ES-I3 (cell line): Measurements from ENCODE around the gene NRP2.

Experiments
- H3K36me3 ChIP-seq: 2 replicates; pipeline ENCODE4 v1.6.1; 2013; ENCODE audit warnings: mild to moderate bottlenecking, low read length, control low read depth, moderate library complexity; ENCODE audit not compliant: insufficient read depth
- H3K4me1 ChIP-seq: 2 replicates; pipeline ENCODE4 v1.6.1; 2013; ENCODE audit warnings: mild to moderate bottlenecking, control low read depth, low read length; ENCODE audit not compliant: insufficient read depth
- H3K9ac ChIP-seq: 2 replicates; pipeline ENCODE4 v1.6.1; 2013; ENCODE audit warnings: low read depth, mild to moderate bottlenecking, low read length, moderate library complexity
- H3K9me3 ChIP-seq: 2 replicates; pipeline ENCODE4 v1.6.1; 2013; ENCODE audit warnings: mild to moderate bottlenecking, low read length, moderate library complexity; ENCODE audit not compliant: control insufficient read depth, insufficient read depth

The NRP2 gene

GRCh38 chr2:205789906-205790305, 107.6 kb downstream of the NRP2 start:
- Histone ChIP-seq H3K9ac (no peak overlapping the region), H3K9me3 (no peaks in the 10 kb centered on the region), H3K4me1 (no peaks in the 10 kb centered on the region), H3K36me3 (no peaks in the 10 kb centered on the region)

DNA sequence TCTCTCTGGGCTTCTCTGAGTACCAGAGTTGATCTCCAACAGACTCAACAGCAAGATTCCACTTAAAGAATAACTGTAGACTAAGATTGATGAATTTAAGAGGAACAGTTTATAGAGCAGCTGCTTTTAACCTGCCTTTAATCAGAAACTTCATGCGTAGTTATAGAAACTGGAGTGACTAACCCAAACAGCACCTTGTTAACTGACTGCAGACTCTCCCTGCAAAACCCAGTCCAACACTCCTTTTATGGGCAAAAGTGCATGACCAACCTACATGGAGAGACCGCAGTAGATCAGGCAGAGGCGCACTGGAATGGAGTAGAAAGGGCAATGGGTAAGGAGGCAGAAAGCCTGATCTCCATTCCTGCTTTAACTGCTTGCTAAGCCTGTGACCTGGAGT, 110.6 kb downstream of the NRP2 start:
- no peaks in the 10 kb centered on the region for H3K9me3 ChIP-seq
- H3K4me1 ChIP-seq, result peaks cover 10% of the 10 kb centered on the region; the same call in 1 of the 2 replicates
- H3K36me3 ChIP-seq, result peaks cover 4% of the 10 kb centered on the region; the same call in 1 of the 2 replicates
- H3K9ac ChIP-seq, result no peak overlapping the region

GRCh38 chr2:205796805-205797313, 114.6 kb downstream of the NRP2 start:
- no peak overlapping the region for H3K9ac ChIP-seq
- H3K36me3 ChIP-seq, result peaks cover 4% of the 10 kb centered on the region; the same call in 1 of the 2 replicates
- peaks cover 10% of the 10 kb centered on the region; the same call in 1 of the 2 replicates for H3K4me1 ChIP-seq
- peaks cover 6% of the 10 kb centered on the region for H3K9me3 ChIP-seq

DNA sequence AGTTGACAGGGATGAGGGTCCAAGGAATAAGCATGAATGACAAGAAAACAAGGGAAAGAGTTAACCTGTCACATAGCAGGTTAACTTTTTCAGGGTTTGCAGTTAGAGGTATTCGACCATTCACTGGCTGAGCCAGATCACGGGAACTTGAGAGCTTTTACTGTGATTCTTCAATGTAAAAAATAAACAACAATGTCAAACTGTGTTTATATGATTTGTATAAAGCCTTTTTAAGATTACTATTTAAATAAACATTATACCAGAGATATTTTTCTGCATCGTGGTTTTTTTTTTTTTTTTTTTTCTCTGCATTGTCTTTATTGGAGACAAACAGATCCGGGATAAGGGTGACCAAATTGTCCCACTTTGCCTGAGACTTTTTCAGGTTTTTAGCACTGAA, 115.6 kb downstream of the NRP2 start:
- peaks cover 4% of the 10 kb centered on the region; the same call in 1 of the 2 replicates for H3K36me3 ChIP-seq
- peaks cover 6% of the 10 kb centered on the region for H3K9me3 ChIP-seq
- peaks cover 10% of the 10 kb centered on the region; the same call in 1 of the 2 replicates for H3K4me1 ChIP-seq
- no peak overlapping the region for H3K9ac ChIP-seq

DNA sequence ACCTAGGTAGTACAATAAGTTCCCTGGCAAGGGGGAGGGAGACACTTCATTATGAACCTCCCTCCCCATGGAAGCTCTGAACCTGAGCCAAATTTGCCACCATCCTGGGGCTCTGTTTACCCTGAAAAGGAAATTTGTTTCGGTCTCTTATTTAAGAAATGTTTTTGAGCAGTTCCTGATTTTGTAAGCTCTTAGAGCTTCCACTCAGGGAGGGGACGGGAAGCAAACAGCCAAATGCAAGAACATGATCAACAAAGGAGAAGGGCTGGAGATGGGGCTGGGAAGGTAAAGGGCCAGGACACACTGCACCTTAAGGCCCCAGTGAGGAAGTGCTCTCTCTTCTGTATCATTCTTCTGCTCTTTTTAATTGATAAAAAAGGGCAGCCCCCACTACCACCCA, 117.9 kb downstream of the NRP2 start:
- H3K4me1 ChIP-seq, result peaks cover 10% of the 10 kb centered on the region; the same call in 1 of the 2 replicates
- H3K9me3 ChIP-seq, result peaks cover 6% of the 10 kb centered on the region

GRCh38 chr2:205800773-205801172, 118.5 kb downstream of the NRP2 start:
- Histone ChIP-seq H3K9ac (no peak overlapping the region), H3K36me3 (peaks cover 4% of the 10 kb centered on the region; the same call in 1 of the 2 replicates), H3K4me1 (peaks cover 10% of the 10 kb centered on the region; the same call in 1 of the 2 replicates), H3K9me3 (peaks cover 6% of the 10 kb centered on the region)

More for the DNA sequence above, 117.9 kb downstream of the NRP2 start:
- H3K9ac ChIP-seq, result no peak overlapping the region
- H3K36me3 ChIP-seq, result peaks cover 4% of the 10 kb centered on the region; the same call in 1 of the 2 replicates

GRCh38 chr2:205802065-205802464, 119.8 kb downstream of the NRP2 start:
- Histone ChIP-seq H3K36me3 (peaks cover 4% of the 10 kb centered on the region; the same call in 1 of the 2 replicates), H3K4me1 (0 out of 2 replicates have a peak, but pooled peaks cover 3% of the 10 kb centered on the region), H3K9ac (no peak overlapping the region), H3K9me3 (peaks cover 6% of the 10 kb centered on the region)

- H3K9me3 ChIP-seq, result peaks cover 6% of the 10 kb centered on the region
- no peaks in the 10 kb centered on the region for H3K4me1 ChIP-seq
- H3K36me3 ChIP-seq, result no peaks in the 10 kb centered on the region
- H3K9ac ChIP-seq, result no peak overlapping the region
Observed at GRCh38 chr2:205802941-205803340, 120.6 kb downstream of the NRP2 start.

GRCh38 chr2:205803500-205803899, 121.2 kb downstream of the NRP2 start:
- Histone ChIP-seq H3K4me1 (no peaks in the 10 kb centered on the region), H3K36me3 (no peaks in the 10 kb centered on the region), H3K9me3 (peaks cover 5% of the 10 kb centered on the region), H3K9ac (no peak overlapping the region)

DNA sequence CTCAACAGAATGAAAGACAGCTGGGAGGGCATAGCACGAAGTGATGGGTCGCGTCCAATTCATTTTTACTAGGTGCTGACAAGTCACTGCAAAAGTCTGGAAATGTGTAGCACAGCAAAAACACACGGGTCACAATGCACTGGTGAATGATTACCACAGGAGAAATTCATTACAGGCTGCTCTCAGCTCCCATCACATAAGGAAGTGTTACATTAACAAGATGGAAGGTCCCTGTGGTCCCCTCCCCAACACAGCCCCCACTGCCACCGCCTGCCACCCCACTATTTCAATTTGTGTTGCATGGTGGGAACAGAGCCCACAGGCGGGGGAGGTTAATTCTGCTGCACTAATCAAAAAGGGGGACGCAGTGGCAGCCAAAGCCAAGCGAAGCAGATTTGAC, 122.8 kb downstream of the NRP2 start:
- Histone ChIP-seq H3K36me3 (no peaks in the 10 kb centered on the region), H3K4me1 (no peaks in the 10 kb centered on the region), H3K9ac (no peak overlapping the region), H3K9me3 (no peaks in the 10 kb centered on the region)

DNA sequence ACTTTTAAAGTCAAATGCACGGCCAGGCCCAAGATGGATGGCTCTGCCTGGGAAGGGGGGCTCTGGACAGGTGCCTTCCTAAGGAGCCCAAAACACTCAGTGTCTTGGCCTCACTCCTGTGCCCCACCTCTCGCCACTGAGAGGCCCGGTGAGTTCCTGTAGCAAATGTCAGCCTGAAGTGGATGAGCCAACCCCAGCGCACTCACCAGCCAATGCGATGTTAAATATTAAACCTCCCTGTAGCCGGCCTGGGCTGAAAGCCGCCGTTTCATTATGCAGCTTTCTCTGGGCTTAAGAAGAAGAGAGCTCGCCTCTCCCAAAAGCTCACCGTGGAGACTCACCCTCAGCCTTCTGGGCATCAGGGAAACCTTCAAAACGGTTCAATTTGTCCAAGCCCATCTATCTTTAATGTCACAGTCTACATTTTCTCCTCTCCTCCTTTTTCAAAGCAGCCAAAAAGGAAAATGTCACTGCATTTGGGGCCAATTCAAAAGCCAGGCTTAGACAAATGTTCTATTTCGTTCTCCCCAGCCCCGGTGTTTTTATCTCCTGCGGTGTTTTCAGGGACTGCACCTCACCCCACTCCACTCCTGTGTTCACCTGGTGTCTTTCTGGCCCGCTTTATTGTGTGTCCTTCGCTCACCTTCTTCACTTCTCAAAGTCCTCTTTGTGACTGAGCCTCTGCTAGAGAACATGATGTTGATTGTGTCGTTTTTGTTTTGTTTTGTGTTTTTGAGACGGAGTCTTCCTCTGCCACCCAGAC, 124.0 kb downstream of the NRP2 start:
- no peak overlapping the region for H3K9ac ChIP-seq

DNA sequence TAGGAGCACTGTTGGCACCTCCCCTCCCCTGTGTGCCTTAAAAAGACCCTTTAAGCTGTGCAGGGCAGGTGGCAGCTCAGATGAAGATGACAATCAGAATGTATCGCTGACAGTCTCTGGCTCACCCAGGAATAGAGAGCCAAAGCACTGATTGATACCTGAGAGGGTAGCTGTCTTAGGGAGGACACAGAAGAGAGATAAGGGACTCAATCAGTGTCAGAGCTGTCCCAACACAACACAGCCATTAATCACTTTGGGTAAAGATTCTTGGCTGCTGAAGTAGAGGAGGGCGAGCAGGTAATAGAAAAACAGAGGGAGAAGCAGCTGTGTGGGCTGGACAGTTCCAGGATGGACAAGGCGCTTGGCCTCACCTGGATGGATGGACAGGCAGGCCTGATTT, 124.9 kb downstream of the NRP2 start:
- H3K9ac ChIP-seq, result no peak overlapping the region
- no peaks in the 10 kb centered on the region for H3K4me1 ChIP-seq
- H3K36me3 ChIP-seq, result no peaks in the 10 kb centered on the region

More for the DNA sequence above, 124.0 kb downstream of the NRP2 start:
- Histone ChIP-seq H3K4me1 (no peaks in the 10 kb centered on the region), H3K36me3 (no peaks in the 10 kb centered on the region), H3K9me3 (no peaks in the 10 kb centered on the region)

GRCh38 chr2:205807758-205808157, 125.5 kb downstream of the NRP2 start:
- Histone ChIP-seq H3K4me1 (no peaks in the 10 kb centered on the region), H3K36me3 (no peaks in the 10 kb centered on the region), H3K9me3 (no peaks in the 10 kb centered on the region), H3K9ac (no peak overlapping the region)

More for the DNA sequence above, 124.9 kb downstream of the NRP2 start:
- H3K9me3 ChIP-seq, result no peaks in the 10 kb centered on the region

DNA sequence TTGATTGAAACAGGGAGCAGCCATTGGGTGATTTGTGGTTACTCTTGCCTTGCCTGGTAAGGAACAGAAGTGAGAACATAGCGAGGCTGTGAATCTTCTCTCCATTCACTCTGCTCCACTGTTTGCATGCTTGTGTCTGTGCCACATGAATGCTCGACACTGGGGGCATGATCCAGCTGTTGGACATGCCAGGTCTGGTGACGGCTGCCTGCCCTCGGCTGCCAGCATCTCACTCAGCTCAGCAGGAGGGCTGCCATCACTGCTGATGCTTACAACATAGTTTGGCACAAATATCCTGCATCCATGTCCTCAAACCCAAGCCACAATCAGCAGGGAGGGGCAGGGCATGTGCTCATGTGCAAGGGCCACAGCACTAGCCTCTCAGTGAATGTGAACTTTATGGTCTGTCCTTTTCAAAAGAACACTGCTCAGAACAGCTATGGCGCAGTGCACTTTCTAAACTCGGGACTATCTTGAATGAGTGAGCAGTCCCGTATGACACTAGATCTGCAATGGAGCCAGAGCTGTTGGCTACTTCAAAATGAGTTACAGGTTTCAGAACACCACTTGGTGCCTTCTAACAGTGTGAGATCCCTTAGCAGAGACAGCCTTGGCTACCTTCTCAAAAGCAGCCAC, 126.3 kb downstream of the NRP2 start:
- H3K4me1 ChIP-seq, result no peaks in the 10 kb centered on the region
- no peaks in the 10 kb centered on the region for H3K36me3 ChIP-seq
- H3K9me3 ChIP-seq, result no peaks in the 10 kb centered on the region
- H3K9ac ChIP-seq, result no peak overlapping the region
